H9 (cell line): ENCODE results near the gene CYP24A1. TPM values are rescaled to one million over a fixed set of nuclear protein-coding genes. Genes with fewer than 3 reads are reported as not detected.

Experiments
- DNase-seq: peaks from one replicate; pipeline ENCODE4 v3.0.0-alpha.2; 2017
- H2AFZ ChIP-seq: one replicate; pipeline ENCODE4 v1.6.1; 2013; ENCODE audit warnings: mild to moderate bottlenecking, low read length, control low read depth, moderate library complexity
- H2AK5ac ChIP-seq: 2 replicates; pipeline ENCODE4 v1.6.1; 2013; ENCODE audit warnings: low read length, control low read depth, mixed read lengths; ENCODE audit not compliant: insufficient read length
- H2BK120ac ChIP-seq: one replicate; pipeline ENCODE4 v1.6.1; 2013; ENCODE audit warnings: low read depth, mild to moderate bottlenecking, low read length, control low read depth, inconsistent platforms; ENCODE audit not compliant: poor library complexity, severe bottlenecking
- H2BK12ac ChIP-seq: 2 replicates; pipeline ENCODE4 v1.6.1; 2013; ENCODE audit warnings: low read length, control low read depth, mixed read lengths, low read depth; ENCODE audit not compliant: insufficient read length
- H2BK15ac ChIP-seq: 2 replicates; pipeline ENCODE4 v1.6.1; 2013; ENCODE audit warnings: low read depth, low read length, control low read depth
- H2BK20ac ChIP-seq: one replicate; pipeline ENCODE4 v1.6.1; 2013; ENCODE audit warnings: low read depth, mild to moderate bottlenecking, low read length, control low read depth, inconsistent platforms; ENCODE audit not compliant: poor library complexity, severe bottlenecking
- H2BK5ac ChIP-seq: 2 replicates; pipeline ENCODE4 v1.6.1; 2013; ENCODE audit warnings: low read length, control low read depth, mixed read lengths; ENCODE audit not compliant: insufficient read length
- H3K14ac ChIP-seq: 2 replicates; pipeline ENCODE4 v1.6.1; 2013; ENCODE audit warnings: low read length, control low read depth; ENCODE audit not compliant: insufficient read depth
- H3K18ac ChIP-seq: 2 replicates; pipeline ENCODE4 v1.6.1; 2013; ENCODE audit warnings: low read depth, mild to moderate bottlenecking, mixed read lengths, low read length, control low read depth; ENCODE audit not compliant: insufficient read length
- H3K23ac ChIP-seq: 2 replicates; pipeline ENCODE4 v1.6.1; 2013; ENCODE audit warnings: low read length, control low read depth, mixed read lengths, low read depth; ENCODE audit not compliant: insufficient read length
- H3K23me2 ChIP-seq: 2 replicates; pipeline ENCODE4 v1.6.1; 2013; ENCODE audit warnings: low read depth, mild to moderate bottlenecking, mixed read lengths, low read length, control low read depth; ENCODE audit not compliant: insufficient read length, poor library complexity, severe bottlenecking
- H3K27ac ChIP-seq: 2 replicates; pipeline ENCODE4 v1.5.1; 2013; ENCODE audit warnings: low read length, control low read depth, mixed read lengths, low read depth; ENCODE audit not compliant: insufficient read length
- H3K27me3 ChIP-seq: 2 replicates; pipeline ENCODE4 v1.6.1; 2013; ENCODE audit warnings: low read length, control low read depth, inconsistent platforms; ENCODE audit not compliant: insufficient read depth
- H3K4ac ChIP-seq: 2 replicates; pipeline ENCODE4 v1.6.1; 2013; ENCODE audit warnings: low read depth, mild to moderate bottlenecking, control low read depth, inconsistent platforms, low read length, moderate library complexity
- H3K4me1 ChIP-seq: 2 replicates; pipeline ENCODE4 v1.6.1; 2013; ENCODE audit warnings: low read length, control low read depth, inconsistent platforms; ENCODE audit not compliant: insufficient read depth
- H3K4me2 ChIP-seq: 2 replicates; pipeline ENCODE4 v1.6.1; 2013; ENCODE audit warnings: low read length, control low read depth, mixed read lengths; ENCODE audit not compliant: insufficient read length, insufficient read depth
- H3K56ac ChIP-seq: 2 replicates; pipeline ENCODE4 v1.6.1; 2013; ENCODE audit warnings: low read depth, mild to moderate bottlenecking, mixed read lengths, low read length, control low read depth; ENCODE audit not compliant: insufficient read length
- H3K79me1 ChIP-seq: 2 replicates; pipeline ENCODE4 v1.6.1; 2013; ENCODE audit warnings: low read depth, mild to moderate bottlenecking, moderate library complexity, low read length, control low read depth, inconsistent platforms; ENCODE audit not compliant: insufficient read depth, poor library complexity, severe bottlenecking
- H3K79me2 ChIP-seq: 2 replicates; pipeline ENCODE4 v1.6.1; 2013; ENCODE audit warnings: low read length, control low read depth, inconsistent platforms; ENCODE audit not compliant: insufficient read depth
- H3K9ac ChIP-seq: 2 replicates; pipeline ENCODE4 v1.6.1; 2013; ENCODE audit warnings: low read length, control low read depth, mixed read lengths; ENCODE audit not compliant: insufficient read length; ENCODE audit errors: extremely low read depth
- H3K9me3 ChIP-seq: one replicate; pipeline ENCODE4 v1.6.1; 2013; ENCODE audit warnings: low read depth, low read length, inconsistent platforms; ENCODE audit not compliant: control insufficient read depth
- H3T11ph ChIP-seq: one replicate; pipeline ENCODE4 v1.6.1; 2013; ENCODE audit warnings: mild to moderate bottlenecking, low read length, control low read depth, inconsistent platforms
- H4K20me1 ChIP-seq: one replicate; pipeline ENCODE4 v1.6.1; 2013; ENCODE audit not compliant: control insufficient read depth, insufficient read length, insufficient read depth
- H4K5ac ChIP-seq: 2 replicates; pipeline ENCODE4 v1.6.1; 2013; ENCODE audit warnings: low read depth, mild to moderate bottlenecking, mixed read lengths, low read length, control low read depth; ENCODE audit not compliant: insufficient read length
- H4K8ac ChIP-seq: replicated peaks from 2 replicates; pipeline ENCODE4 v1.6.1; 2013; ENCODE audit warnings: low read length, control low read depth, mixed read lengths, low read depth; ENCODE audit not compliant: insufficient read length
- H4K91ac ChIP-seq: 2 replicates; pipeline ENCODE4 v1.6.1; 2013; ENCODE audit warnings: low read depth, mild to moderate bottlenecking, moderate library complexity, mixed read lengths, low read length, control low read depth; ENCODE audit not compliant: insufficient read length
- H3K27ac Mint-ChIP-seq, 3 experiments: 2 replicates in 2 of 3; 3 replicates in 1 of 3; pipeline ENCODE4 v1.8.0; 2020 to 2021; ENCODE audit warnings: mixed read lengths in 3 of 3, mild to moderate bottlenecking in 1 of 3, moderate library complexity in 1 of 3
- H3K27me3 Mint-ChIP-seq: 2 replicates; pipeline ENCODE4 v1.8.0; 2021; ENCODE audit warnings: low read depth, mild to moderate bottlenecking, moderate library complexity, mixed read lengths
- H3K36me3 Mint-ChIP-seq, 3 experiments: 2 replicates in 2 of 3; 3 replicates in 1 of 3; pipeline ENCODE4 v1.8.0; 2020 to 2021; ENCODE audit warnings: low read depth in 3 of 3, mixed read lengths in 3 of 3; ENCODE audit not compliant: insufficient read depth in 1 of 3
- H3K4me1 Mint-ChIP-seq, 2 experiments: 2 replicates each; pipeline ENCODE4 v1.8.0; 2020; ENCODE audit warnings: mixed read lengths in 2 of 2
- H3K4me3 Mint-ChIP-seq, 2 experiments: 2 replicates in 1 of 2; 3 replicates in 1 of 2; pipeline ENCODE4 v1.8.0; 2020 to 2021; ENCODE audit warnings: mild to moderate bottlenecking in 2 of 2, mixed read lengths in 2 of 2, moderate library complexity in 1 of 2
- H3K9me3 Mint-ChIP-seq, 2 experiments: 2 replicates in 1 of 2; 3 replicates in 1 of 2; pipeline ENCODE4 v1.8.0; 2020; ENCODE audit warnings: mild to moderate bottlenecking in 2 of 2, mixed read lengths in 2 of 2, moderate library complexity in 1 of 2
- CTCF ChIP-seq: fragments of 200-600 bp; sonication (generic); conservative IDR thresholded peaks from 3 replicates; pipeline ENCODE4 v1.8.0; 2021; ENCODE audit warnings: antibody characterized with exemption, mild to moderate bottlenecking
- WGBS: extraction: QIAGEN DNeasy Blood & Tissue Kit; methylation state at CpG from one replicate; pipeline ENCODE4 v1.1.7; 2013; ENCODE audit warnings: missing lambda C conversion rate, low lambda C conversion rate, mixed read lengths; ENCODE audit not compliant: insufficient read length; ENCODE audit errors: extremely low coverage; 5-methylcytosine and 5-hydroxymethylcytosine counted together
- total RNA-seq: library from RNA; stranded (reverse); gene quantifications from 2 replicates; pipeline ENCODE4 v1.2.1, GENCODE V29; 2021

Gene CYP24A1
- total RNA-seq, 1 experiment from 2014 or later, result not detected

GRCh38 chr20:54172532-54172855 lies 1.3 kb downstream of the CYP24A1 start:
- no peak overlapping the region for H2AFZ ChIP-seq
- no peaks in the 10 kb centered on the region for H3K9me3 ChIP-seq
- no peak overlapping the region for H3K9ac ChIP-seq
- peaks cover 36% of the 10 kb centered on the region for H3K27me3 ChIP-seq
- H4K91ac ChIP-seq, result no peak overlapping the region
- no peak overlapping the region for H3K56ac ChIP-seq
- H3K27ac Mint-ChIP-seq, result no peak overlapping the region
- H3K4me2 ChIP-seq, result peak overlapping the region; percentile 91
- peaks cover 91% of the 10 kb centered on the region for H3K27me3 Mint-ChIP-seq
- H3K23ac ChIP-seq, result no peak overlapping the region
- no peak overlapping the region for H2BK12ac ChIP-seq
- no peak for TF ChIP-seq CTCF
- H3T11ph ChIP-seq, result no peak overlapping the region
- H3K4me3 Mint-ChIP-seq, result peak overlapping the region; percentile 55 to 84
- H3K14ac ChIP-seq, result no peak overlapping the region
- H3K4me1 ChIP-seq, result no peaks in the 10 kb centered on the region
- H3K18ac ChIP-seq, result no peak overlapping the region
- H3K79me2 ChIP-seq, result no peaks in the 10 kb centered on the region
- H3K4ac ChIP-seq, result no peak overlapping the region
- no CpG with 5 or more reads among the region's 12 CpGs for WGBS
- H4K5ac ChIP-seq, result no peak overlapping the region
- H2AK5ac ChIP-seq, result no peak overlapping the region
- no peak overlapping the region for H2BK5ac ChIP-seq
- H3K23me2 ChIP-seq, result peaks cover 23% of the 10 kb centered on the region
- no peaks in the 10 kb centered on the region for H3K36me3 Mint-ChIP-seq
- peaks cover 0 to 2% of the 10 kb centered on the region in 2 experiments; a peak in 1 of 5 replicates for H3K9me3 Mint-ChIP-seq
- peaks cover 18 to 27% of the 10 kb centered on the region in 2 experiments for H3K4me1 Mint-ChIP-seq
- H2BK15ac ChIP-seq, result no peak overlapping the region
- H3K27ac ChIP-seq, result no peak overlapping the region
- H2BK120ac ChIP-seq, result no peak overlapping the region
- DNase-seq, result no peak
- no peaks in the 10 kb centered on the region for H4K20me1 ChIP-seq
- no peak overlapping the region for H2BK20ac ChIP-seq
- no peak overlapping the region for H4K8ac ChIP-seq
- H3K79me1 ChIP-seq, result no peaks in the 10 kb centered on the region
